Measurements from ENCODE around the gene SCD5.

The SCD5 gene

GRCh38 chr4:82611527-82611926 lies 187.1 kb downstream of the SCD5 start:
- TF ChIP-seq CTCF (IDR thresholded peaks at IDR 0.05; ENCODE audit: low read length) (no peak), EZH2 (IDR thresholded peaks at IDR 0.05; ENCODE audit: borderline replicate concordance, low read length) (no peak)
- Histone ChIP-seq H2AFZ (ENCODE audit: low read length) (no peak overlapping the region), H4K20me1 (ENCODE audit: insufficient read depth, low read length) (no peaks in the 10 kb centered on the region), H3K9me2 (ENCODE audit: low read depth, low read length) (no peaks in the 10 kb centered on the region), H3K36me3 (ENCODE audit: insufficient read depth, low read length) (no peaks in the 10 kb centered on the region), H3K4me3 (ENCODE audit: low read depth, low read length, poor library complexity, severe bottlenecking) (no peak overlapping the region), H3K27me3 (ENCODE audit: insufficient read depth, low read length) (no peaks in the 10 kb centered on the region), H3K4me1 (ENCODE audit: insufficient read depth, low read length, severe bottlenecking) (no peaks in the 10 kb centered on the region), H3K79me2 (ENCODE audit: insufficient read depth, low read length) (no peaks in the 10 kb centered on the region), H3K9ac (ENCODE audit: low read length) (no peak overlapping the region), H3K4me2 (ENCODE audit: low read length) (no peak overlapping the region), H3K9me3 (ENCODE audit: low read length) (no peaks in the 10 kb centered on the region), H3F3A (ENCODE audit: insufficient read depth, low read length) (no peaks in the 10 kb centered on the region), H3K27ac (ENCODE audit: low read depth, low read length, poor library complexity, severe bottlenecking) (no peak overlapping the region)

GRCh38 chr4:82610041-82610440 lies 188.6 kb downstream of the SCD5 start:
- Histone ChIP-seq H3K9ac (ENCODE audit: low read length) (no peak overlapping the region), H3K27ac (ENCODE audit: low read depth, low read length, poor library complexity, severe bottlenecking) (no peak overlapping the region), H3K27me3 (ENCODE audit: insufficient read depth, low read length) (no peaks in the 10 kb centered on the region), H3K9me2 (ENCODE audit: low read depth, low read length) (no peaks in the 10 kb centered on the region), H3K9me3 (ENCODE audit: low read length) (no peaks in the 10 kb centered on the region), H2AFZ (ENCODE audit: low read length) (no peak overlapping the region), H3F3A (ENCODE audit: insufficient read depth, low read length) (no peaks in the 10 kb centered on the region), H3K4me3 (ENCODE audit: low read depth, low read length, poor library complexity, severe bottlenecking) (no peak overlapping the region), H3K36me3 (ENCODE audit: insufficient read depth, low read length) (no peaks in the 10 kb centered on the region), H3K4me2 (ENCODE audit: low read length) (no peak overlapping the region), H3K4me1 (ENCODE audit: insufficient read depth, low read length, severe bottlenecking) (no peaks in the 10 kb centered on the region), H4K20me1 (ENCODE audit: insufficient read depth, low read length) (no peaks in the 10 kb centered on the region), H3K79me2 (ENCODE audit: insufficient read depth, low read length) (no peaks in the 10 kb centered on the region)
- TF ChIP-seq EZH2 (IDR thresholded peaks at IDR 0.05; ENCODE audit: borderline replicate concordance, low read length) (no peak), CTCF (IDR thresholded peaks at IDR 0.05; ENCODE audit: low read length) (no peak)

- H3K27ac ChIP-seq (ENCODE audit: low read depth, low read length, poor library complexity, severe bottlenecking) = no peak overlapping the region
- no peak overlapping the region for H3K4me2 ChIP-seq (ENCODE audit: low read length)
- TF ChIP-seq CTCF (IDR thresholded peaks at IDR 0.05; ENCODE audit: low read length) (no peak), EZH2 (IDR thresholded peaks at IDR 0.05; ENCODE audit: borderline replicate concordance, low read length) (no peak)
- H3K4me3 ChIP-seq (ENCODE audit: low read depth, low read length, poor library complexity, severe bottlenecking) = no peak overlapping the region
- no peaks in the 10 kb centered on the region for H3K4me1 ChIP-seq (ENCODE audit: insufficient read depth, low read length, severe bottlenecking)
- H4K20me1 ChIP-seq (ENCODE audit: insufficient read depth, low read length) = no peaks in the 10 kb centered on the region
- no peaks in the 10 kb centered on the region for H3K36me3 ChIP-seq (ENCODE audit: insufficient read depth, low read length)
- H3K79me2 ChIP-seq (ENCODE audit: insufficient read depth, low read length) = no peaks in the 10 kb centered on the region
- no peaks in the 10 kb centered on the region for H3K27me3 ChIP-seq (ENCODE audit: insufficient read depth, low read length)
- no peak overlapping the region for H3K9ac ChIP-seq (ENCODE audit: low read length)
- H3F3A ChIP-seq (ENCODE audit: insufficient read depth, low read length) = no peaks in the 10 kb centered on the region
- no peaks in the 10 kb centered on the region for H3K9me3 ChIP-seq (ENCODE audit: low read length)
- no peak overlapping the region for H2AFZ ChIP-seq (ENCODE audit: low read length)
- no peaks in the 10 kb centered on the region for H3K9me2 ChIP-seq (ENCODE audit: low read depth, low read length)
Observed at GRCh38 chr4:82606622-82607021, 192.0 kb downstream of the SCD5 start.
